ENCODE measurements around the gene ABLIM1. TPM values are rescaled to one million over a fixed set of nuclear protein-coding genes. Genes with fewer than 3 reads are reported as not detected.

ABLIM1 gene
- total and polyA plus RNA-seq, 2 experiments from 2014 or later, result 21.9 to 45.1 TPM

DNA sequence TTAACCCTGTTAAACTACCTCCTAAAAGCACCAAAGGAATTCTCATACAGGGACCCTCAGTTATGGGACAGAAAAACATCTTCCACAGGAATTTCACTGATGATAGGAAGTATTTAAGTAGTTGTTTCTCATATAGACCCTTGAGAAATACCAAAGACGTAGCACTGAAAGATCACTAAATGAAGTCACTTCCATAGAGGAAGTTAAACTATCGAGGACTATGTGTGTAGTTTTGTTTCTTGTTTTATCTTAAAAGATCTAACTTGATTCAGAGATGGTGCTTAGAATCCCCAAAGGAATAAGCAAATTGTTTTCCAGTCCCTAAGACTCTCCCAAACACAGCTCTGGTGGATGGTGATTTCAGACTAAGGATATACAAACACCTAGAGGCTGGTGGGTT, 159.0 kb downstream of the ABLIM1 start:
- H3K4me2 ChIP-seq, result no peak overlapping the region
- H3K4me3 ChIP-seq, result no peak overlapping the region
- Mint-ChIP-seq H3K9me3 (no peaks in the 10 kb centered on the region), H3K36me3 (ENCODE audit: low read depth) (peaks cover 5% of the 10 kb centered on the region), H3K4me1 (peaks cover 3% of the 10 kb centered on the region; the same call in 2 of the 3 replicates), H3K4me3 (no peak overlapping the region), H3K27me3 (ENCODE audit: insufficient read depth, low read depth, poor library complexity) (no peaks in the 10 kb centered on the region), H3K27ac (no peak overlapping the region)
- no peaks in the 10 kb centered on the region for H3F3A ChIP-seq (replicated peaks; ENCODE audit: low read depth)
- peaks cover 25% of the 10 kb centered on the region for H3K79me2 ChIP-seq (replicated peaks; ENCODE audit: insufficient read depth)
- no peak for TF ChIP-seq NANOG (IDR thresholded peaks at IDR 0.05; ENCODE audit: borderline replicate concordance)
- no peak for TF ChIP-seq CREB1 (CRISPR knock-in tag; IDR thresholded peaks at IDR 0.05; ENCODE audit: low read depth)
- no peak for TF ChIP-seq EZH2phosphoT487 (IDR thresholded peaks at IDR 0.05; ENCODE audit: unreplicated experiment)
- TF ChIP-seq JUNB (IDR thresholded peaks at IDR 0.05; ENCODE audit: unreplicated experiment), result no peak
- TF ChIP-seq ZNF331 (CRISPR knock-in tag; IDR thresholded peaks at IDR 0.05; ENCODE audit: low read depth), result no peak
- TF ChIP-seq, protein P1, sequence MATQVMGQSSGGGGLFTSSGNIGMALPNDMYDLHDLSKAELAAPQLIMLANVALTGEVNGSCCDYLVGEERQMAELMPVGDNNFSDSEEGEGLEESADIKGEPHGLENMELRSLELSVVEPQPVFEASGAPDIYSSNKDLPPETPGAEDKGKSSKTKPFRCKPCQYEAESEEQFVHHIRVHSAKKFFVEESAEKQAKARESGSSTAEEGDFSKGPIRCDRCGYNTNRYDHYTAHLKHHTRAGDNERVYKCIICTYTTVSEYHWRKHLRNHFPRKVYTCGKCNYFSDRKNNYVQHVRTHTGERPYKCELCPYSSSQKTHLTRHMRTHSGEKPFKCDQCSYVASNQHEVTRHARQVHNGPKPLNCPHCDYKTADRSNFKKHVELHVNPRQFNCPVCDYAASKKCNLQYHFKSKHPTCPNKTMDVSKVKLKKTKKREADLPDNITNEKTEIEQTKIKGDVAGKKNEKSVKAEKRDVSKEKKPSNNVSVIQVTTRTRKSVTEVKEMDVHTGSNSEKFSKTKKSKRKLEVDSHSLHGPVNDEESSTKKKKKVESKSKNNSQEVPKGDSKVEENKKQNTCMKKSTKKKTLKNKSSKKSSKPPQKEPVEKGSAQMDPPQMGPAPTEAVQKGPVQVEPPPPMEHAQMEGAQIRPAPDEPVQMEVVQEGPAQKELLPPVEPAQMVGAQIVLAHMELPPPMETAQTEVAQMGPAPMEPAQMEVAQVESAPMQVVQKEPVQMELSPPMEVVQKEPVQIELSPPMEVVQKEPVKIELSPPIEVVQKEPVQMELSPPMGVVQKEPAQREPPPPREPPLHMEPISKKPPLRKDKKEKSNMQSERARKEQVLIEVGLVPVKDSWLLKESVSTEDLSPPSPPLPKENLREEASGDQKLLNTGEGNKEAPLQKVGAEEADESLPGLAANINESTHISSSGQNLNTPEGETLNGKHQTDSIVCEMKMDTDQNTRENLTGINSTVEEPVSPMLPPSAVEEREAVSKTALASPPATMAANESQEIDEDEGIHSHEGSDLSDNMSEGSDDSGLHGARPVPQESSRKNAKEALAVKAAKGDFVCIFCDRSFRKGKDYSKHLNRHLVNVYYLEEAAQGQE (IDR thresholded peaks at IDR 0.05; ENCODE audit: unreplicated experiment), result no peak
- no peak for TF ChIP-seq STAT1 (IDR thresholded peaks at IDR 0.05; ENCODE audit: unreplicated experiment)
- TF ChIP-seq ZNF114 (CRISPR knock-in tag; IDR thresholded peaks at IDR 0.05), result no peak
- no peak for TF ChIP-seq POLR2AphosphoS5 (IDR thresholded peaks at IDR 0.05; ENCODE audit: low read depth)
- TF ChIP-seq, protein P2, sequence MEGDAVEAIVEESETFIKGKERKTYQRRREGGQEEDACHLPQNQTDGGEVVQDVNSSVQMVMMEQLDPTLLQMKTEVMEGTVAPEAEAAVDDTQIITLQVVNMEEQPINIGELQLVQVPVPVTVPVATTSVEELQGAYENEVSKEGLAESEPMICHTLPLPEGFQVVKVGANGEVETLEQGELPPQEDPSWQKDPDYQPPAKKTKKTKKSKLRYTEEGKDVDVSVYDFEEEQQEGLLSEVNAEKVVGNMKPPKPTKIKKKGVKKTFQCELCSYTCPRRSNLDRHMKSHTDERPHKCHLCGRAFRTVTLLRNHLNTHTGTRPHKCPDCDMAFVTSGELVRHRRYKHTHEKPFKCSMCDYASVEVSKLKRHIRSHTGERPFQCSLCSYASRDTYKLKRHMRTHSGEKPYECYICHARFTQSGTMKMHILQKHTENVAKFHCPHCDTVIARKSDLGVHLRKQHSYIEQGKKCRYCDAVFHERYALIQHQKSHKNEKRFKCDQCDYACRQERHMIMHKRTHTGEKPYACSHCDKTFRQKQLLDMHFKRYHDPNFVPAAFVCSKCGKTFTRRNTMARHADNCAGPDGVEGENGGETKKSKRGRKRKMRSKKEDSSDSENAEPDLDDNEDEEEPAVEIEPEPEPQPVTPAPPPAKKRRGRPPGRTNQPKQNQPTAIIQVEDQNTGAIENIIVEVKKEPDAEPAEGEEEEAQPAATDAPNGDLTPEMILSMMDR (conservative IDR thresholded peaks at IDR 0.05; ENCODE audit: low read depth in 2 of 2), result no peak
- TF ChIP-seq, protein P3, sequence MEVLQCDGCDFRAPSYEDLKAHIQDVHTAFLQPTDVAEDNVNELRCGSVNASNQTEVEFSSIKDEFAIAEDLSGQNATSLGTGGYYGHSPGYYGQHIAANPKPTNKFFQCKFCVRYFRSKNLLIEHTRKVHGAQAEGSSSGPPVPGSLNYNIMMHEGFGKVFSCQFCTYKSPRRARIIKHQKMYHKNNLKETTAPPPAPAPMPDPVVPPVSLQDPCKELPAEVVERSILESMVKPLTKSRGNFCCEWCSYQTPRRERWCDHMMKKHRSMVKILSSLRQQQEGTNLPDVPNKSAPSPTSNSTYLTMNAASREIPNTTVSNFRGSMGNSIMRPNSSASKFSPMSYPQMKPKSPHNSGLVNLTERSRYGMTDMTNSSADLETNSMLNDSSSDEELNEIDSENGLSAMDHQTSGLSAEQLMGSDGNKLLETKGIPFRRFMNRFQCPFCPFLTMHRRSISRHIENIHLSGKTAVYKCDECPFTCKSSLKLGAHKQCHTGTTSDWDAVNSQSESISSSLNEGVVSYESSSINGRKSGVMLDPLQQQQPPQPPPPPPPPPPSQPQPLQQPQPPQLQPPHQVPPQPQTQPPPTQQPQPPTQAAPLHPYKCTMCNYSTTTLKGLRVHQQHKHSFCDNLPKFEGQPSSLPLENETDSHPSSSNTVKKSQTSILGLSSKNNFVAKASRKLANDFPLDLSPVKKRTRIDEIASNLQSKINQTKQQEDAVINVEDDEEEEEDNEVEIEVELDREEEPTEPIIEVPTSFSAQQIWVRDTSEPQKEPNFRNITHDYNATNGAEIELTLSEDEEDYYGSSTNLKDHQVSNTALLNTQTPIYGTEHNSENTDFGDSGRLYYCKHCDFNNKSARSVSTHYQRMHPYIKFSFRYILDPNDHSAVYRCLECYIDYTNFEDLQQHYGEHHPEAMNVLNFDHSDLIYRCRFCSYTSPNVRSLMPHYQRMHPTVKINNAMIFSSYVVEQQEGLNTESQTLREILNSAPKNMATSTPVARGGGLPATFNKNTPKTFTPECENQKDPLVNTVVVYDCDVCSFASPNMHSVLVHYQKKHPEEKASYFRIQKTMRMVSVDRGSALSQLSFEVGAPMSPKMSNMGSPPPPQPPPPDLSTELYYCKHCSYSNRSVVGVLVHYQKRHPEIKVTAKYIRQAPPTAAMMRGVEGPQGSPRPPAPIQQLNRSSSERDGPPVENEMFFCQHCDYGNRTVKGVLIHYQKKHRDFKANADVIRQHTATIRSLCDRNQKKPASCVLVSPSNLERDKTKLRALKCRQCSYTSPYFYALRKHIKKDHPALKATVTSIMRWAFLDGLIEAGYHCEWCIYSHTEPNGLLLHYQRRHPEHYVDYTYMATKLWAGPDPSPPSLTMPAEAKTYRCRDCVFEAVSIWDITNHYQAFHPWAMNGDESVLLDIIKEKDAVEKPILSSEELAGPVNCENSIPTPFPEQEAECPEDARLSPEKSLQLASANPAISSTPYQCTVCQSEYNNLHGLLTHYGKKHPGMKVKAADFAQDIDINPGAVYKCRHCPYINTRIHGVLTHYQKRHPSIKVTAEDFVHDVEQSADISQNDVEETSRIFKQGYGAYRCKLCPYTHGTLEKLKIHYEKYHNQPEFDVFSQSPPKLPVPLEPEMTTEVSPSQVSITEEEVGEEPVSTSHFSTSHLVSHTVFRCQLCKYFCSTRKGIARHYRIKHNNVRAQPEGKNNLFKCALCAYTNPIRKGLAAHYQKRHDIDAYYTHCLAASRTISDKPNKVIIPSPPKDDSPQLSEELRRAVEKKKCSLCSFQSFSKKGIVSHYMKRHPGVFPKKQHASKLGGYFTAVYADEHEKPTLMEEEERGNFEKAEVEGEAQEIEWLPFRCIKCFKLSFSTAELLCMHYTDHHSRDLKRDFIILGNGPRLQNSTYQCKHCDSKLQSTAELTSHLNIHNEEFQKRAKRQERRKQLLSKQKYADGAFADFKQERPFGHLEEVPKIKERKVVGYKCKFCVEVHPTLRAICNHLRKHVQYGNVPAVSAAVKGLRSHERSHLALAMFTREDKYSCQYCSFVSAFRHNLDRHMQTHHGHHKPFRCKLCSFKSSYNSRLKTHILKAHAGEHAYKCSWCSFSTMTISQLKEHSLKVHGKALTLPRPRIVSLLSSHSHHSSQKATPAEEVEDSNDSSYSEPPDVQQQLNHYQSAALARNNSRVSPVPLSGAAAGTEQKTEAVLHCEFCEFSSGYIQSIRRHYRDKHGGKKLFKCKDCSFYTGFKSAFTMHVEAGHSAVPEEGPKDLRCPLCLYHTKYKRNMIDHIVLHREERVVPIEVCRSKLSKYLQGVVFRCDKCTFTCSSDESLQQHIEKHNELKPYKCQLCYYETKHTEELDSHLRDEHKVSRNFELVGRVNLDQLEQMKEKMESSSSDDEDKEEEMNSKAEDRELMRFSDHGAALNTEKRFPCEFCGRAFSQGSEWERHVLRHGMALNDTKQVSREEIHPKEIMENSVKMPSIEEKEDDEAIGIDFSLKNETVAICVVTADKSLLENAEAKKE (CRISPR knock-in tag; IDR thresholded peaks at IDR 0.05), result no peak
- no peak for TF ChIP-seq EZH2 (IDR thresholded peaks at IDR 0.05; ENCODE audit: low read depth, unreplicated experiment)
- TF ChIP-seq, protein P4, sequence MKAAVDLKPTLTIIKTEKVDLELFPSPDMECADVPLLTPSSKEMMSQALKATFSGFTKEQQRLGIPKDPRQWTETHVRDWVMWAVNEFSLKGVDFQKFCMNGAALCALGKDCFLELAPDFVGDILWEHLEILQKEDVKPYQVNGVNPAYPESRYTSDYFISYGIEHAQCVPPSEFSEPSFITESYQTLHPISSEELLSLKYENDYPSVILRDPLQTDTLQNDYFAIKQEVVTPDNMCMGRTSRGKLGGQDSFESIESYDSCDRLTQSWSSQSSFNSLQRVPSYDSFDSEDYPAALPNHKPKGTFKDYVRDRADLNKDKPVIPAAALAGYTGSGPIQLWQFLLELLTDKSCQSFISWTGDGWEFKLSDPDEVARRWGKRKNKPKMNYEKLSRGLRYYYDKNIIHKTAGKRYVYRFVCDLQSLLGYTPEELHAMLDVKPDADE (IDR thresholded peaks at IDR 0.05), result no peak
- DNase-seq (ENCODE audit: low spot score) (no peak), ATAC-seq (no peak)
- H2AFZ ChIP-seq, result no peak overlapping the region
- no peaks in the 10 kb centered on the region for H3K27me3 ChIP-seq (ENCODE audit: insufficient read depth)
- no peaks in the 10 kb centered on the region for H3K9me2 ChIP-seq (ENCODE audit: insufficient read depth)
- H3K36me3 ChIP-seq (ENCODE audit: insufficient read depth), result no peaks in the 10 kb centered on the region
- H3K27ac ChIP-seq (ENCODE audit: low read depth), result no peak overlapping the region
- H4K20me1 ChIP-seq (replicated peaks; ENCODE audit: insufficient read depth), result 0 out of 2 replicates have a peak, but pooled peaks cover 3% of the 10 kb centered on the region
- H3K4me1 ChIP-seq (ENCODE audit: insufficient read depth), result peaks cover 7% of the 10 kb centered on the region; the same call in 1 of the 2 replicates
